Neural cell (in vitro differentiated cells): Measurements from ENCODE around the gene TMEM187. TPM values are rescaled to one million over a fixed set of nuclear protein-coding genes. Genes with fewer than 3 reads are reported as not detected.

ENCODE experiments used
- H2AFZ ChIP-seq: fragments of 200-600, 300-800 bp; sonication (generic), shearing (Covaris generic); 2 replicates; pipeline ENCODE4 v1.6.0; 2014; ENCODE audit warnings: low read depth, mild to moderate bottlenecking, antibody characterized with exemption, low read length, moderate library complexity
- H3F3A ChIP-seq: fragments of 200-600 bp; shearing (Covaris generic); 2 replicates; pipeline ENCODE4 v1.6.1; 2016; ENCODE audit warnings: mild to moderate bottlenecking, moderate library complexity, mixed read lengths, antibody characterized with exemption, low read length; ENCODE audit not compliant: insufficient read depth, poor library complexity, severe bottlenecking
- H3K27ac ChIP-seq: fragments of 200-600, 300-800 bp; sonication (generic), shearing (Covaris generic); 2 replicates; pipeline ENCODE4 v1.5.1; 2014; ENCODE audit warnings: mild to moderate bottlenecking, low read length, moderate library complexity
- H3K27me3 ChIP-seq: fragments of 300-800, 200-600 bp; sonication (generic), shearing (Covaris generic); 2 replicates; pipeline ENCODE4 v1.6.0; 2014; ENCODE audit warnings: mild to moderate bottlenecking, low read depth, low read length, moderate library complexity; ENCODE audit not compliant: insufficient read depth
- H3K36me3 ChIP-seq: fragments of 300-800, 200-600 bp; sonication (generic), shearing (Covaris generic); 2 replicates; pipeline ENCODE4 v1.5.1; 2014; ENCODE audit warnings: mild to moderate bottlenecking, antibody characterized with exemption, low read length, moderate library complexity; ENCODE audit not compliant: insufficient read depth
- H3K4me2 ChIP-seq: fragments of 300-800, 200-600 bp; sonication (generic), shearing (Covaris generic); 2 replicates; pipeline ENCODE4 v1.6.0; 2014; ENCODE audit warnings: mild to moderate bottlenecking, low read length
- H3K4me3 ChIP-seq: fragments of 300-800, 200-600 bp; sonication (generic), shearing (Covaris generic); 2 replicates; pipeline ENCODE4 v1.5.1; 2014; ENCODE audit warnings: mild to moderate bottlenecking, low read length, moderate library complexity
- H3K79me2 ChIP-seq: fragments of 200-600 bp; shearing (Covaris generic); replicated peaks from 2 replicates; pipeline ENCODE4 v1.6.0; 2014; ENCODE audit warnings: mild to moderate bottlenecking, low read length, moderate library complexity; ENCODE audit not compliant: insufficient read depth
- H3K9ac ChIP-seq: fragments of 300-800, 200-600 bp; sonication (generic), shearing (Covaris generic); 2 replicates; pipeline ENCODE4 v1.6.1; 2016; ENCODE audit warnings: mild to moderate bottlenecking, low read length, mixed read lengths
- H3K9me2 ChIP-seq: fragments of 200-600 bp; shearing (Covaris generic); 2 replicates; pipeline ENCODE4 v1.6.1; 2016; ENCODE audit warnings: mild to moderate bottlenecking, low read length, mixed read lengths; ENCODE audit not compliant: insufficient read depth
- H3K9me3 ChIP-seq: fragments of 200-600, 300-800 bp; sonication (generic), shearing (Covaris generic); 2 replicates; pipeline ENCODE4 v1.6.1; 2016; ENCODE audit warnings: mild to moderate bottlenecking, mixed run types, low read length, moderate library complexity, mixed read lengths
- H4K20me1 ChIP-seq: fragments of 200-600 bp; shearing (Covaris generic); 2 replicates; pipeline ENCODE4 v1.6.1; 2016; ENCODE audit warnings: mild to moderate bottlenecking, mixed run types; ENCODE audit not compliant: insufficient read depth
- EP300 ChIP-seq: fragments of 450-650 bp; conservative IDR thresholded peaks from 2 replicates; pipeline ENCODE4 v1.6.1; 2014; ENCODE audit warnings: antibody characterized with exemption, mild to moderate bottlenecking, moderate library complexity; ENCODE audit not compliant: poor library complexity, severe bottlenecking
- EZH2 ChIP-seq: fragments of 200-600, 300-800 bp; shearing (Covaris generic), sonication (generic); IDR thresholded peaks from 2 replicates; pipeline ENCODE4 v1.6.1; 2014; ENCODE audit warnings: antibody characterized with exemption, low read length, borderline replicate concordance, mild to moderate bottlenecking; ENCODE audit not compliant: insufficient read depth, poor library complexity, severe bottlenecking
- MXI1 ChIP-seq: fragments of 450-650 bp; conservative IDR thresholded peaks from 2 replicates; pipeline ENCODE4 v1.6.1; 2014; ENCODE audit warnings: antibody characterized with exemption, mild to moderate bottlenecking; ENCODE audit not compliant: poor library complexity, severe bottlenecking
- POLR2AphosphoS5 ChIP-seq: IDR thresholded peaks from 2 replicates; pipeline ENCODE4 v1.6.1; 2012
- RAD21 ChIP-seq: fragments of 450-650 bp; conservative IDR thresholded peaks from 2 replicates; pipeline ENCODE4 v1.6.1; 2014; ENCODE audit warnings: antibody characterized with exemption, mild to moderate bottlenecking, moderate library complexity
- SMC3 ChIP-seq: fragments of 450-650 bp; conservative IDR thresholded peaks from 2 replicates; pipeline ENCODE4 v1.6.1; 2014; ENCODE audit warnings: antibody characterized with exemption, mild to moderate bottlenecking, moderate library complexity; ENCODE audit not compliant: poor library complexity
- TAF1 ChIP-seq: IDR thresholded peaks from 2 replicates; pipeline ENCODE4 v1.6.1; 2012; ENCODE audit warnings: low read depth
- polyA plus RNA-seq: library from polyadenylated mRNA; depleted of rRNA; stranded (reverse); fragments of >200 nt; gene quantifications from 2 replicates; pipeline ENCODE4 v1.2.3, GENCODE V29; 2014
- TF ChIP-seq, protein P1 (sequence below): fragments of 450-650 bp; IDR thresholded peaks from 2 replicates; pipeline ENCODE4 v1.5.1; 2014; ENCODE audit warnings: antibody characterized with exemption, mild to moderate bottlenecking, moderate library complexity; ENCODE audit not compliant: poor library complexity, severe bottlenecking
- TF ChIP-seq, protein P2 (sequence below): IDR thresholded peaks from 2 replicates; pipeline ENCODE4 v1.6.1; 2012; ENCODE audit warnings: borderline replicate concordance

The TMEM187 gene
- polyA plus RNA-seq, 1 donor from 2014 or later: 5.2 TPM

DNA sequence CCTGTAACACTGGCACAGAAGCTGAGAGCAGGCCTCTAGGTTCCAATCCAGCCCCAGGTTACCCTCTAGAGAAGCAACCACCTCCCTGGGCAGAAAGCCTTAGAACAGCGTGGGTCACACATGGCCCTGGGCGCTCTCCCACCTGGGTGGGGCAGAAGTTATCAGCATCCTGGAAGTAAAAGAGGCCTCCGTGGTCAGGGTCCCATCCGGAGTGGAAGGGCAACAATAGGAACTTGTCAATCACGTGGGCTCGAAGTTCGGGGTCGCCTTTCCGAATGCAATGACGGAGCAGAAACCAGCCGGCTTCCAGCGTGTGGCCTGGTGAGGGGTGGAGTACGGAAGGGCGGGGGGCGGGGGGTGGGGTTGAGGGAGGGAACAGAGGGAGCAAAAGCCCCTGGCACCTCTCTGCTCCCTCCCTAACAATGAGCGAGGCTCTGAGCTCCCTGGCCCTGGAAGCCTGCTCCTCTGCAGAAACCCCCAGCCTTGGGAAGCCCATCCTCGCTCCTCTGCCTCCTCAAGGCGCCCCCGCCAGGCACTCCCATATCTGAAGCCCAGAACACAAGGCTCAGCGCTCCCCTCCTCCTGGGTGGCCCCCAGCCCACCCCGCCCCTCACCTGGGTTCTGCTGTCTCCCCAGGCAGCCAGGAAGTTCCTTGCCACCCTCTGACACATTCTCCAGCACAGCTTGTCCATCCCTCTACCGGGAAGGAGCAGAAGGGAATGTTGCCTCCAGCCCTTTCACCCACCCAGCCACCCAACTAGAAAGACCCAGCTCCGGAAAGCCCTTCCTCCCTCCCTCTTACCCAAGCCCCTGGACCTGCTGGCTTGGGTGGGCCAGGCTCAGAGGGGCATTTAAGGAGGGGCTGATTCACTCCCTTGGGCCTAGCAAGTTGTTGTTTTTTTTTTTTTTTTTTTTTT is 31.0 kb upstream of the TMEM187 start:
- Histone ChIP-seq H3K4me2 (no peak overlapping the region), H3K27ac (no peak overlapping the region)

DNA sequence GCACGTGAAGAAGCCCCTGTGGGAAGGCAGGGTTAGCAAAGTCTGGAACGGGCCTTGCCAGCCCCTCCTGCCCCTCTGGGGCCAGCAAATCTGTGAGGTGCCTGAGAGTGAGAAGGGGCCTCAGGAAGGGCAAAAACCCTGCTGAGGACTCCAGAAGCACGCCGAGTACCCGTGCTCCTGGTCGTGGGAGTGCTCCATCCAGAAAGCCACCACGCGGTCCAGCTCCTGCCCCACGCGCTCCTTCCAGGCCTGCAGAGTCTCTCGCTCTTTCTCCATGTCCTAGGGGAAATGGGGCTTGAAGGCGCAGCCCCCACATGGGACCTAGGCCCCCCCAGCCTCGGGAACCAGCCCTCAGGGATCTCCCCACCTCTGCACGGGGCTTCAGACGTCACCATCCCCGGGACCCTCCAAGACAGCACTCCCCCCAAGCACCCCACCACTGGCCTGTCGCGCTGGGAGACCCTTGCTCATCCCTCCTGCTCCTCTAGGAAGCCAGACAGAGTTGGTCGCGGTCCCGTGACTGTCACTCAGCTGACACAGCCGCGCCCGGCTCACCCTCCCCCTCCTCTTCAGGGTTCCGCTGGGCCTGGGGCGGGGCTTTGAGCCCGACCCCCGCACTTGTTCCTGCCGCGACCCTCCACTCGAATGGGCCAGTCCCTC is 28.3 kb upstream of the TMEM187 start, which contains the start of gene RENBP:
Gene RENBP, minus strand, starts transcription at position 504 of the 660 bp plus-strand sequence. Its CDS starts 33 bp downstream, at position 471.
- Histone ChIP-seq H3K27ac (no peak within 1 kb of the TSS), H3K79me2 (no peaks in the 10 kb centered on the region), H3K9me2 (no peaks in the 10 kb centered on the region), H3K4me3 (no peak within 1 kb of the TSS), H3K9ac (no peak within 1 kb of the TSS), H3K36me3 (no peaks in the 10 kb centered on the region), H2AFZ (no peak within 1 kb of the TSS), H3K9me3 (no peaks in the 10 kb centered on the region), H3K4me2 (no peak within 1 kb of the TSS), H3K27me3 (no peaks in the 10 kb centered on the region), H4K20me1 (no peaks in the 10 kb centered on the region), H3F3A (no peaks in the 10 kb centered on the region)
- TF ChIP-seq EZH2: no peak

More for the DNA sequence above, 31.0 kb upstream of the TMEM187 start:
- no peaks in the 10 kb centered on the region for H3K27me3 ChIP-seq
- H3F3A ChIP-seq: no peaks in the 10 kb centered on the region
- no peak overlapping the region for H3K9ac ChIP-seq
- no peaks in the 10 kb centered on the region for H3K36me3 ChIP-seq
- H3K9me2 ChIP-seq: no peaks in the 10 kb centered on the region
- no peak overlapping the region for H3K4me3 ChIP-seq
- no peaks in the 10 kb centered on the region for H4K20me1 ChIP-seq
- no peak overlapping the region for H2AFZ ChIP-seq
- H3K9me3 ChIP-seq: no peaks in the 10 kb centered on the region
- no peak for TF ChIP-seq TAF1
- TF ChIP-seq EZH2: no peak
- TF ChIP-seq EP300: no peak
- TF ChIP-seq, protein P1, sequence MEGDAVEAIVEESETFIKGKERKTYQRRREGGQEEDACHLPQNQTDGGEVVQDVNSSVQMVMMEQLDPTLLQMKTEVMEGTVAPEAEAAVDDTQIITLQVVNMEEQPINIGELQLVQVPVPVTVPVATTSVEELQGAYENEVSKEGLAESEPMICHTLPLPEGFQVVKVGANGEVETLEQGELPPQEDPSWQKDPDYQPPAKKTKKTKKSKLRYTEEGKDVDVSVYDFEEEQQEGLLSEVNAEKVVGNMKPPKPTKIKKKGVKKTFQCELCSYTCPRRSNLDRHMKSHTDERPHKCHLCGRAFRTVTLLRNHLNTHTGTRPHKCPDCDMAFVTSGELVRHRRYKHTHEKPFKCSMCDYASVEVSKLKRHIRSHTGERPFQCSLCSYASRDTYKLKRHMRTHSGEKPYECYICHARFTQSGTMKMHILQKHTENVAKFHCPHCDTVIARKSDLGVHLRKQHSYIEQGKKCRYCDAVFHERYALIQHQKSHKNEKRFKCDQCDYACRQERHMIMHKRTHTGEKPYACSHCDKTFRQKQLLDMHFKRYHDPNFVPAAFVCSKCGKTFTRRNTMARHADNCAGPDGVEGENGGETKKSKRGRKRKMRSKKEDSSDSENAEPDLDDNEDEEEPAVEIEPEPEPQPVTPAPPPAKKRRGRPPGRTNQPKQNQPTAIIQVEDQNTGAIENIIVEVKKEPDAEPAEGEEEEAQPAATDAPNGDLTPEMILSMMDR: no peak
- H3K79me2 ChIP-seq: no peaks in the 10 kb centered on the region

DNA sequence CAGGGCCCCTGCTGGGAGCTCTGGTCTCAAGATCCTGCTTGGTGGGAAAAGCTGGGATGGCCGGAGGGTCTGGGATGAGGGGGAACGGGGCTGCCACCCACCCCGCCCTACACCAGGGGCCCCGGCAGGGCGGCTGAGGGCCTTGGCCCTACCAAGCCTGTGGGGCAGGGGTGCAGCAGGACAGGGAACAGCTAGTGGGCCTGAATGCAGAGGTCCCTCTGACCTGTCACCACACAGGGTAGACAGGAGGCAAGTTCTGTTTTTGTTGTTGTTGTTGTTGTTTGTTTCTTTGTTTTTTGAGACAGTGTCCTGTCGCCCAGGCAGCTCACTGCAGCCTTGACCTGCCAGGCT is 27.8 kb upstream of the TMEM187 start:
- H3K4me3 ChIP-seq: no peak overlapping the region
- no peak overlapping the region for H3K9ac ChIP-seq

More for the DNA sequence above, 27.8 kb upstream of the TMEM187 start:
- no peak overlapping the region for H2AFZ ChIP-seq
- H3K27me3 ChIP-seq: no peaks in the 10 kb centered on the region
- H3K4me2 ChIP-seq: no peak overlapping the region
- H3F3A ChIP-seq: no peaks in the 10 kb centered on the region
- H3K9me2 ChIP-seq: no peaks in the 10 kb centered on the region
- H3K9me3 ChIP-seq: no peaks in the 10 kb centered on the region
- no peak overlapping the region for H3K27ac ChIP-seq
- no peaks in the 10 kb centered on the region for H3K79me2 ChIP-seq
- no peaks in the 10 kb centered on the region for H3K36me3 ChIP-seq
- TF ChIP-seq MXI1 (no peak), POLR2AphosphoS5 (no peak), SMC3 (no peak), EP300 (no peak), EZH2 (no peak), RAD21 (no peak), TAF1 (no peak)
- TF ChIP-seq, protein P2, sequence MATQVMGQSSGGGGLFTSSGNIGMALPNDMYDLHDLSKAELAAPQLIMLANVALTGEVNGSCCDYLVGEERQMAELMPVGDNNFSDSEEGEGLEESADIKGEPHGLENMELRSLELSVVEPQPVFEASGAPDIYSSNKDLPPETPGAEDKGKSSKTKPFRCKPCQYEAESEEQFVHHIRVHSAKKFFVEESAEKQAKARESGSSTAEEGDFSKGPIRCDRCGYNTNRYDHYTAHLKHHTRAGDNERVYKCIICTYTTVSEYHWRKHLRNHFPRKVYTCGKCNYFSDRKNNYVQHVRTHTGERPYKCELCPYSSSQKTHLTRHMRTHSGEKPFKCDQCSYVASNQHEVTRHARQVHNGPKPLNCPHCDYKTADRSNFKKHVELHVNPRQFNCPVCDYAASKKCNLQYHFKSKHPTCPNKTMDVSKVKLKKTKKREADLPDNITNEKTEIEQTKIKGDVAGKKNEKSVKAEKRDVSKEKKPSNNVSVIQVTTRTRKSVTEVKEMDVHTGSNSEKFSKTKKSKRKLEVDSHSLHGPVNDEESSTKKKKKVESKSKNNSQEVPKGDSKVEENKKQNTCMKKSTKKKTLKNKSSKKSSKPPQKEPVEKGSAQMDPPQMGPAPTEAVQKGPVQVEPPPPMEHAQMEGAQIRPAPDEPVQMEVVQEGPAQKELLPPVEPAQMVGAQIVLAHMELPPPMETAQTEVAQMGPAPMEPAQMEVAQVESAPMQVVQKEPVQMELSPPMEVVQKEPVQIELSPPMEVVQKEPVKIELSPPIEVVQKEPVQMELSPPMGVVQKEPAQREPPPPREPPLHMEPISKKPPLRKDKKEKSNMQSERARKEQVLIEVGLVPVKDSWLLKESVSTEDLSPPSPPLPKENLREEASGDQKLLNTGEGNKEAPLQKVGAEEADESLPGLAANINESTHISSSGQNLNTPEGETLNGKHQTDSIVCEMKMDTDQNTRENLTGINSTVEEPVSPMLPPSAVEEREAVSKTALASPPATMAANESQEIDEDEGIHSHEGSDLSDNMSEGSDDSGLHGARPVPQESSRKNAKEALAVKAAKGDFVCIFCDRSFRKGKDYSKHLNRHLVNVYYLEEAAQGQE: no peak
- TF ChIP-seq, protein P1: no peak
- H4K20me1 ChIP-seq: no peaks in the 10 kb centered on the region
